Prostate gland (tissue), 2 donors: ENCODE results near the gene SLC25A10. TPM values are rescaled to one million over a fixed set of nuclear protein-coding genes. Genes with fewer than 3 reads are reported as not detected.
A peak's percentile ranks its signal among the peaks of the same experiment; 100 is the strongest.

ENCODE experiments used
- DNase-seq: peaks from one replicate; pipeline ENCODE4 v3.0.0-alpha.2; 2019; ENCODE audit warnings: low spot score
- H3K27ac ChIP-seq, 2 donors: fragments of 200-600 bp; sonication (generic); 2 replicates each; pipeline ENCODE4 v1.5.1; 2017 to 2019
- H3K27me3 ChIP-seq: fragments of 200-600 bp; sonication (generic); replicated peaks from 2 replicates; pipeline ENCODE4 v1.5.1; 2019; ENCODE audit not compliant: insufficient read depth
- H3K36me3 ChIP-seq, 2 donors: fragments of 200-600 bp; sonication (generic); 1 replicate in 1 of 2; 2 replicates in 1 of 2; pipeline versions ENCODE4 v1.5.1 to v1.8.1; 2017 to 2019
- H3K4me1 ChIP-seq: fragments of 200-600 bp; sonication (generic); replicated peaks from 2 replicates; pipeline ENCODE4 v1.5.1; 2019
- H3K4me3 ChIP-seq, 2 donors: fragments of 200-600 bp; sonication (generic); 2 replicates each; pipeline ENCODE4 v1.5.1; 2017 to 2019
- H3K9me3 ChIP-seq: fragments of 200-600 bp; sonication (generic); 2 replicates; pipeline ENCODE4 v1.5.1; 2017
- POLR2A ChIP-seq: fragments of 450-650 bp; IDR thresholded peaks from one replicate; pipeline ENCODE4 v1.6.1; 2016; ENCODE audit warnings: antibody characterized with exemption, mild to moderate bottlenecking
- POLR2AphosphoS5 ChIP-seq: sonication (generic); formaldehyde crosslinking; IDR thresholded peaks from one replicate; pipeline ENCODE4 v1.6.1; 2017; ENCODE audit warnings: antibody characterized with exemption
- WGBS: methylation state at CpG from one replicate; pipeline ENCODE4 v1.1.5; 2018; 5-methylcytosine and 5-hydroxymethylcytosine counted together
- intact Hi-C: fragments of 100-400 bp; cut with DNase I; formaldehyde crosslinking; loops from one replicate; pipeline ENCODE4 v1.14.2; 2022
- total RNA-seq, 2 donors: library from RNA; depleted of rRNA; stranded (reverse); fragments of >200 nt; gene quantifications; one replicate each; pipeline ENCODE4 v1.1.0, GENCODE V29; 2016
- TF ChIP-seq, protein P1 (sequence below), 4 experiments: fragments of 200-600 bp in 2 of 4; fragments of 450-650 bp in 2 of 4; sonication (generic) in 2 of 4; IDR thresholded peaks; 1 replicate in 3 of 4; 2 replicates in 1 of 4; pipeline ENCODE4 v1.5.1; 2016 to 2019; ENCODE audit warnings: antibody characterized with exemption in 4 of 4, mild to moderate bottlenecking in 2 of 4, moderate library complexity in 2 of 4

Gene SLC25A10
- total RNA-seq, 2 donors from 2014 or later = 39.1 to 39.4 TPM

DNA sequence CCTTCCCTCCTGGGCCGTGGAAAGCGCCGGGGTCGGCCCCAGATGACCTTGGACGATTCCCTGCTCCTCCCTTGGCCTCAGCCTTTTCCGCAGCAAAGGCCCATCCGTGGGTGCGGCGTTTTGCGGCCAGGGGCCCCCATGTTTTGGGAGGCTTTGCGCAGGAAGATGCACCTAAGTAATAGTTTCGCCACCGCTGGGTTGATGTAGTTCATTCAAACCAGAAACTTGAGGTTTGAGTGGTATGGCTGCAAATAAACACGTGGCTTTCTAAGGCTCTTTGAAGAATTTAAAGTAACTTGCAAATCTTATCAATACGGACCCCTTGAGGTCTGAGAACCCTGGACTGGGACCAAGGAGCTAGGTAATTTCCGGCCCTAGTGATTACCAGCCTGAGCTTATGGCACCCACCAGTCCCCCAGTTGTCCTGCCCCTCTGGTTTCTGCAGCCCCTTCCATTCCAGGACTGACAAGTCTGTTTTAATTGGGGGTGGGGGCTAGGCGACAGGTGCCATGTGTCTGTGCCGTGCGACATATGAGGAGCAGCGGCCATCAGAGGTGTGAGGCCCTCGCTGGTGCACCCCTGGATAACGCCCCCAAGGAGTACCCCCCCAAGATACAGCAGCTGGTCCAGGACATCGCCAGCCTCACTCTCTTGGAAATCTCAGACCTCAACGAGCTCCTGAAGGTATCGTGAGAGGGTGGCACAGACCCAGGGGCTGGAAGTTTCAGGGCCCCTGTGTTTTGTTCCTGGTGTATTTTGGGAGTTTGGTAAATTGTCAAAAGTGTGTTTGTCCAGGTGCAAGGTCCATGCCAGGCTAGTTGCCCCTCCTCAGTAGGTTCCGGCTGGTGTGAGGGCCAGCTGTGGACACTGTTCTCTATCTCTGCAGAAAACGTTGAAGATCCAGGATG lies 8.1 kb upstream of the SLC25A10 start:
- Histone ChIP-seq H3K9me3 (no peaks in the 10 kb centered on the region), H3K4me1 (peaks cover 25% of the 10 kb centered on the region), H3K27me3 (no peaks in the 10 kb centered on the region), H3K4me3 (peak overlapping the region; percentile 73 to 95), H3K36me3 (peaks cover 0 to 4% of the 10 kb centered on the region in 2 donors), H3K27ac (peak overlapping the region; percentile 91 to 96)
- TF ChIP-seq POLR2A = no peak
- TF ChIP-seq POLR2AphosphoS5 = no peak
- TF ChIP-seq, protein P1, sequence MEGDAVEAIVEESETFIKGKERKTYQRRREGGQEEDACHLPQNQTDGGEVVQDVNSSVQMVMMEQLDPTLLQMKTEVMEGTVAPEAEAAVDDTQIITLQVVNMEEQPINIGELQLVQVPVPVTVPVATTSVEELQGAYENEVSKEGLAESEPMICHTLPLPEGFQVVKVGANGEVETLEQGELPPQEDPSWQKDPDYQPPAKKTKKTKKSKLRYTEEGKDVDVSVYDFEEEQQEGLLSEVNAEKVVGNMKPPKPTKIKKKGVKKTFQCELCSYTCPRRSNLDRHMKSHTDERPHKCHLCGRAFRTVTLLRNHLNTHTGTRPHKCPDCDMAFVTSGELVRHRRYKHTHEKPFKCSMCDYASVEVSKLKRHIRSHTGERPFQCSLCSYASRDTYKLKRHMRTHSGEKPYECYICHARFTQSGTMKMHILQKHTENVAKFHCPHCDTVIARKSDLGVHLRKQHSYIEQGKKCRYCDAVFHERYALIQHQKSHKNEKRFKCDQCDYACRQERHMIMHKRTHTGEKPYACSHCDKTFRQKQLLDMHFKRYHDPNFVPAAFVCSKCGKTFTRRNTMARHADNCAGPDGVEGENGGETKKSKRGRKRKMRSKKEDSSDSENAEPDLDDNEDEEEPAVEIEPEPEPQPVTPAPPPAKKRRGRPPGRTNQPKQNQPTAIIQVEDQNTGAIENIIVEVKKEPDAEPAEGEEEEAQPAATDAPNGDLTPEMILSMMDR (IDR thresholded peaks at IDR 0.05) = no peak
- DNase-seq = no peak
- intact Hi-C loops = no loop called here
- WGBS = 27% methylated on average over 27 of the region's 27 CpGs

DNA sequence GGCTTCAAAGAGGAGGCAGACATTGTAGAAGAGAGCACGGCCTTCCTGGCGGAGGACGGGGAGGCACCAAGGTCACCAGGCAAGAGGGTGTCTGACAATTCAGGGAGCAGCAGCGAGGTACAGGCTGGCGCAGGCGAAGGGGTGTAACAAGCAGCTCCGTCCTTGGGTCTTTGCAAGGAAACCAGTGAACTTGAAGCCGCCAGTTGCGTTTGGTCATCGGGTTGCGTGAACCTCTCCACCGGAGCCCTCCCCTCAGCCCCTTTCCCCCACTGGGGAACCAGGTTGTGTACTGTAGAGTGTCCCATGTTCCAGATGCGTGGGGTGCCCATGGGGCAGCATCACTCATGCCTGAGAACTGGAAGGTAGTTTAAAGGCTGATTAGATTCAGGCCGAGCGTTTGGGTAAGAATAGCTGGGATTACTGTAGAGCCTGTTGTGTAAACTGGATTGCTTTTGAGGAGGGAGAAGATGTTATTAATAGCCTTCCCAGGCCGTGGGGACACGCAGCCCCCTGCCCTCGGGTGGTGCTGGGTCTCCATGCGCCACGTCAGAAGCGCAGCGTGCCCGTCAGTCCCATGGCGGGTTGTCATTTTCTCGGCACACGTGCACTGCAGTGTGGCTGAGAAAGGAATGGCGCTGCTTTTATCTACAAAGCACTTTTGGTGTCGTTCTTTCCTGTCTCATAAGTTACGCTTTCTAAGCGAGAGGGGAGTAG lies 6.4 kb upstream of the SLC25A10 start:
- peaks cover 0 to 4% of the 10 kb centered on the region in 2 donors for H3K36me3 ChIP-seq
- H3K9me3 ChIP-seq = no peaks in the 10 kb centered on the region
- WGBS = 95% methylated on average over 30 of the region's 30 CpGs
- H3K27me3 ChIP-seq = no peaks in the 10 kb centered on the region
- intact Hi-C loops = no loop called here
- H3K27ac ChIP-seq = no peak overlapping the region
- TF ChIP-seq, protein P1 (IDR thresholded peaks at IDR 0.05) = no peak
- no peak for TF ChIP-seq POLR2A
- TF ChIP-seq POLR2AphosphoS5 = no peak
- H3K4me3 ChIP-seq = no peak overlapping the region
- peaks cover 28% of the 10 kb centered on the region for H3K4me1 ChIP-seq
- no peak for DNase-seq

DNA sequence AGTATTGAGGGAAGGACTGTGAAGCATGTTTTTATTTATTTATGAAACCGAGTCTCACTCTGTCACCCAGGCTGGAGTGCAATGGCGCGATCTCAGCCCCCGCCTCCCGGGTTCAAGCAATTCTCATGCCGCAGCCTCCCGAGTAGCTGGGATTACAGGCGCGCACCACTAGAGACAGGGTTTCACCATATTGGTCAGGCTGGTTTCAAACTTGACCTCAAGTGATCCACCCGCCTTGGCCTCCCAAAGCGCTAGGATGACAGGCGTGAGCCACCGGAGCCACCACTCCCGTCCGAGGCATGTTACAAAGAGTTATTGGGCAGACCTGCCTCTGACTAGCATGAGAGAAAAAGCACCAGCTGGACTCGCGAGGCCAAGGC lies 5.9 kb upstream of the SLC25A10 start:
- Histone ChIP-seq H3K4me1 (peaks cover 28% of the 10 kb centered on the region), H3K36me3 (peaks cover 0 to 4% of the 10 kb centered on the region in 2 donors), H3K27me3 (no peaks in the 10 kb centered on the region), H3K9me3 (no peaks in the 10 kb centered on the region), H3K4me3 (no peak overlapping the region), H3K27ac (no peak overlapping the region)
- TF ChIP-seq POLR2AphosphoS5 (no peak), POLR2A (no peak)
- TF ChIP-seq, protein P1 (IDR thresholded peaks at IDR 0.05) = no peak
- WGBS = 93% methylated on average over 17 of the region's 17 CpGs
- DNase-seq = no peak
- intact Hi-C loops = no loop called here

DNA sequence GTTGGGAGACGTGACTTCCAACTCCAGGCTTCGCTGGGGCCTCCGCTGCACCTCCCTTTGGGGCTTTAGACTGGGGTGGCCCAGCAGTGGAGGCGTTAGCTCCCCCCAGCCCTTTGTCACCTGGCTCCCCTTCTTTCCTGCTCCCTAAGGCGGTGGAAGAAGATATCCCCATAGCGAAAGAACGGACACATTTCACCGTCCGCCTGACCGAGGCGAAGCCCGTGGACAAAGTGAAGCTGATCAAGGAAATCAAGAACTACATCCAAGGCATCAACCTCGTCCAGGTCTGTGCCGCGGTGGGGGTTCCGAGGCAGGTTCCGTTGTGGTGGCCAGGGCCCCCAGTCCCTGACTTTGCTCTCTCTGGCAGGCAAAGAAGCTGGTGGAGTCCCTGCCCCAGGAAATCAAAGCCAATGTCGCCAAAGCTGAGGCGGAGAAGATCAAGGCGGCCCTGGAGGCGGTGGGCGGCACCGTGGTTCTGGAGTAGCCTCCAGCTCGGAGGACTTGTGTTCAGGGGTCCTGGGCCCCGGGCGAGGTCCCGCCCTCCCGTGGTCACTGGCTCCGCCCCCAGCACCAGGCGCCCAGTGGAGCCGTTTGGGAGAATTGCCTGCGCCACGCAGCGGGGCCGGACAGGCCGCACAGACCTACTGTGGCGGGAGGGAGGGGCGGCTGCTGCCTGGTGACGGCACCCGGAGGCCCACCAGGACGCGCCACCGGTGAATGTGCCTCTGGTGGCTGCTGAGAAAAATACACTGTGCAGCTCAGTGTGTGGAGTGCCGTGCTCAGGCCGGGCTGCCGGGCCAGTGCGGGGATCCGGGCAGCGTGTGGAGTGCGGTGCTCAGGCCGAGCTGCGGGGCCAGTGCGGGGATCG lies 5.1 kb upstream of the SLC25A10 start:
- 92% methylated on average over 48 of the region's 54 CpGs for WGBS

More for the DNA sequence above, 5.1 kb upstream of the SLC25A10 start:
- no peak for DNase-seq
- intact Hi-C loops = no loop called here
- H3K9me3 ChIP-seq = no peaks in the 10 kb centered on the region
- H3K27me3 ChIP-seq = no peaks in the 10 kb centered on the region
- H3K27ac ChIP-seq = no peak overlapping the region
- H3K36me3 ChIP-seq = peaks cover 0 to 4% of the 10 kb centered on the region in 2 donors
- no peak for TF ChIP-seq POLR2A
- TF ChIP-seq, protein P1 (IDR thresholded peaks at IDR 0.05) = no peak
- TF ChIP-seq POLR2AphosphoS5 = no peak
- peaks cover 21% of the 10 kb centered on the region for H3K4me1 ChIP-seq
- H3K4me3 ChIP-seq = no peak overlapping the region
